NCI-H2029 treated with DMSO at 0.1 percent for 48 hours (cell line): ENCODE data around the gene CEACAM19.
"Not testable (repeated sequence)": the region's sequence is repeated elsewhere in the genome, so short reads cannot be mapped to it uniquely, and the experiment has no call there.

ENCODE experiments used
- DNase-seq: peaks from one replicate; lab custom pipeline; 2025; lab: John Stamatoyannopoulos, UW

Gene CEACAM19, protein sequence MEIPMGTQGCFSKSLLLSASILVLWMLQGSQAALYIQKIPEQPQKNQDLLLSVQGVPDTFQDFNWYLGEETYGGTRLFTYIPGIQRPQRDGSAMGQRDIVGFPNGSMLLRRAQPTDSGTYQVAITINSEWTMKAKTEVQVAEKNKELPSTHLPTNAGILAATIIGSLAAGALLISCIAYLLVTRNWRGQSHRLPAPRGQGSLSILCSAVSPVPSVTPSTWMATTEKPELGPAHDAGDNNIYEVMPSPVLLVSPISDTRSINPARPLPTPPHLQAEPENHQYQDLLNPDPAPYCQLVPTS

DNA sequence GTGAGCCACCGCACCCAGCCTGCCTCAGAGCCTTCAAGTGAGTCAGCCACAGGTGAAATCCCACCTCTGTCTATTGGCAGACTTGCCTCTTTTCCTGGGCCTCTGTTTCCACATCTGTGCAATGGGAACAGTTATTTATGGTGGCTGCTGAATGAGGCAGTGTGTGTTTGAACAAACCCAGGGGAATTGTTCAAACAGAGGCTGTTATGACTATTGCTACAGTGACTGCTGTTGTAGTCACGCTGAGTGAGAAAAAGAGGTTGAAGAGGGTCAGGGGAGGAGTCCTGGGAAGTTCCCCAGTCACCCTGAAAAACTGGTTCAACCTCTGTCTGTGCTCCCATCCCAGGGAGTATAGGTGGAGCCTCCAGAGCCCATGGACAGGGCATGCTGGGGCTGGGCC lies at the start of gene CEACAM19:
Gene CEACAM19 (plus strand): TSS at position 83 of the 400 bp plus-strand sequence. CDS start 450 bp downstream, outside the sequence.
- no peak for DNase-seq

DNA sequence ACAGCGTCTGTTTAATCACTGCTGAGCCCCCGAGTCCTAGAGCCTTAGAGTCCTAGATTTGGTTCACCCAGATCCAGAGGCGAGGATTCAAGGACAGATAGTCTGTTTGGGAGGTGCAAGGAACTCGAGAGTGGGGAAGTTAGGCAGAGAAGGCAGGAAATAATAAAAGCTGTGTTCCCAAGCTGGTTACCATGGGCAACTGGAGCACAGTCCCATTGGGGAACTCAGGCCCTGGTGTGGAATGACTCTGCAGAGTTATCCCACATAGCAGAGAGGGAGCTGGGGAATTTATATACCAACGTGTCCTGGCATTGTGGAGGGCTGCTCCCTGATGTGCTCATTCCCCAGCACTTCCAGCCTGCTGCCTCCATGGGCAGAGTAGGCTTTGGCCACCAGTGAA lies 48.2 kb upstream of the CEACAM19 start:
- no peak for DNase-seq

DNA sequence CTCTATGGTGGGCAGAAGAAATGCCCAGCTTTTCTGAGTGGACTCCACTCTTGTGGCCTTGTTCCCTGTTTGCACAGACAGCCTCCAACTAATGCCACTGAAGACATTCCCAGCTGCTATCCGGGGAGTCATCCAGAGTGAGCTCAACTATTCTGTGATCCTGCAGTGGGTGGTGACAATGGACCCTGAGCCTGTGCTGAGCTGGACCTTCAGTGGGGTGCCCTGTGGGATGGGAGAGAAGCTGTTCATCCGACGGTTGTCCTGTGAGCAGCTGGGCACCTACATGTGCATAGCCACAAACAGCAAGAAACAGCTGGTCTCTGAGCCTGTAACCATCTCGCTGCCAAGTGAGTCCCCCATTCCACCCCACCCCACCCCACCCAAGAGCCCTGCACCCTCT lies 47.7 kb upstream of the CEACAM19 start:
- no peak for DNase-seq

DNA sequence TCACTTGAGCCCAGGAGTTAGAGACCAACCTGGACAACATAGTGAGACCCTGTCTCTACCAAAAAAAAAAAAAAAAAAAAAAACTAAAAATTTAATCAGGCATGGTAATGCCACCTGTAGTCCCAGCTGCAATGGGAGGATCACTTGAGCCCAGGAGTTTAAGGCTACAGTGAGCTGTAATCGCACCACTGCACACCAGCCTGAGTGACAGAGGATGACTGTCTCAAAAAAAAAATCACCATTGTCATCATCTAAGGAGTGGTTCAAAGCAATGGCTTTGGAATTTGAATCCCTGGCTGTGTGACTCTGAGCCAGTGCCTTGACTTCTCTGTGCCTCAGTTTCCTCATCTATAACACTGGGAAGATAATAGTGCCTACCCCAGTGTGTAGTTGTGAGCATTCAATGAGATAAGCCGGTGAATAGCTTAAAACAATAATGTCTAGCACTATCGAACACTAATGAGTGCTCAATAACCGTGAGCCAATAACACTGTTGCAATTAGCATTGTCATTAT lies 46.4 kb upstream of the CEACAM19 start:
- no peak for DNase-seq

DNA sequence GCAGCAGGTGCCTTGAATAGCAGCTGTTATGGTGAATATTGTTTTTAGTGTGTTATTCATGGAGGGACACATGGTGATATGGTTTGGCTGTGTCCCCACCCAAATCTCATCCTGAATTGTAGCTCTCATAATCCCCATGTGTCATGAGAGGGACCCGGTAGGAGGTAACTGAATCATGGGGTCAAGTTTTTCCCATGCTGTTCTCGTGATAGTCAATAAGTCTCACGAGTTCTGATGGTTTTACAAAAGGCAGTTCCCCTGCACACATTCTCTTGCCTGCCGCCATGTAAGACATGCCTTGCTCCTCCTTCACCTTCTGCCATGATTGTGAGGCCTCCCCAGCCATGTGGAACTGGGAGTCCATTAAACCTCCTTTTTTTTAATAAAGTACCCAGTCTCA lies 45.6 kb upstream of the CEACAM19 start:
- not testable (repeated sequence) for DNase-seq

DNA sequence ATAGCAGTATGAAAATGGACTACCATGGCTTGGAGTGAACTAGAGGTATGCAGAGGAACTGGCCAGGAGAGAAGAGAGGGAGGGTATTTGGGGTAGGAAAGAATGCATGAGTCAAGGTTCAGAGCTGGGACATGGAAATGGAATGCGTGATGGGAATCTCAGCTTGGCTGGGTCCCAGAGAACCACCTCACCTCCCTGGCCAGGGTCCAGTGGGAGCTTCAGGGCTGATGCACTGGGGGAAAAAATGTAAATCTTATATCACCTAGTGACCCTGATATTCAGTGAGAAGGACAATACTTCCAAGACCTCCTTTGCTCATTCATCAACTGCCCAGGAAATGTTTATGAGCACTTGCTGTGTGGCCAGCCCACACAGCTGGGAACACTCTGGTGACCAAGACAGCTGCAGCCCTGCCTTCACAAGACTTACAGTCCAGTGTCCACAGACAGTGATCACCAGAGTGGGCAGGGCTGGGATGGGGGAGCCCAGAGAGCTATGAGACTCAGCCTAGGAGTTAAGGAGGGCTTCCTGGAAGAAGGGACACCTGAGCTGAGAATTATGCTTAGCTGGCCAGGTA lies 45.1 kb upstream of the CEACAM19 start:
- DNase-seq: no peak

DNA sequence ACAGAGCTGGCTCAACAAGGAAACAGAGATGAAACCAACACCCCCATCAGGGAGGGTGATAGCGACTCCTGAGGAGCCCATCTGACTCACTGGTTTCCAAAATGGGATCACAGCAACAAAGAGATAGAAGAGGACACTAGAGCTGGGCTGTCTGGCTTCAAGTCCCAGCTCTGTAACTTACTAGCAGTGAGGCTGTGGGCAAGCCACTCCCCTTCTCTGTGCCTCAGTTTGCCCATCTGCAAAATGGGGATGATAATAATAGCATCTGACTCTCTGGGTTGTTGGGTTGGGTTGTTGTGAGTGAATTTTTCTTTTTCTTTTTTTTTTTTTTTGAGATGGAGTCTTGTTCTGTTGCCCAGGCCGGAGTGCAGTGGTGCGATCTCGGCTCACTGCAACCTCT lies 43.7 kb upstream of the CEACAM19 start:
- no peak for DNase-seq

DNA sequence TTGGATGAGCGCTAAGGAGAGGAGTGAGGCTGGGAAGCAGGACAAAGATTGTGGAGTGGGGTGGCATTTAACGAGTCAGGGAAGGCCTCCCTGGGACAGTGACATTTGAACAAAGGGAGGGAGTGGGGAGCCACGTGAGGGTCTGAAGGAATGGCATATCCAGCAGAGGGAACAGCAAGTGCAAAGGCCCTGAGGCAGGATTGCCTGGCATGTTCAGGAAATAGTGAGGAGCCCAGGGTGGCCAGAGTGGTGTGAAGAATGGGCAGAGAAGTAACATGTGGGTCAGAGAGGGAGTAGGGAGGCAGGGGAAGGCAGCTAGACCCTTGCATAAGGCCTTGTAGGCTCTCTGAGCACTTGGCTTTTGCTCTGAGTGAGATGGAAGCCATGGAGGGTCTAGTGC lies 42.5 kb upstream of the CEACAM19 start:
- DNase-seq: no peak

DNA sequence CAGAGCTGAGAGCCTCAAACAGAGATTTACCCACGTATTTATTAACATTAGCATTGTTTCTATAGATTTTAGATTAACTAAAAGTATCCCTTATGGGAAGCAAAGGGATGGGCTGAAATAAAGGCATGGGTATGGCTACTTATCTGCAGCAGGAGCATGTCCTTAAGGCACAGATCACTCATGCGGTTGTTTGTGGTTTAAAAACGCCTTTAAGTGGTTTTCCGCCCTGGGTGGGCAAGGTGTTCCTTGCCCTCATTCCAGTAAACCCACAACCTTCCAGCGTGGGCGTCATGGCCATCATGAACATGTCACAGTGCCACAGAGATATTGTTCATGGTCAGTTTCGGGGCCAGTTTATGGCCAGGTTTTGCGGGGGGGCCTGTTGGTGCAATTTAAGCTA lies 39.7 kb upstream of the CEACAM19 start:
- DNase-seq: not testable (repeated sequence)

DNA sequence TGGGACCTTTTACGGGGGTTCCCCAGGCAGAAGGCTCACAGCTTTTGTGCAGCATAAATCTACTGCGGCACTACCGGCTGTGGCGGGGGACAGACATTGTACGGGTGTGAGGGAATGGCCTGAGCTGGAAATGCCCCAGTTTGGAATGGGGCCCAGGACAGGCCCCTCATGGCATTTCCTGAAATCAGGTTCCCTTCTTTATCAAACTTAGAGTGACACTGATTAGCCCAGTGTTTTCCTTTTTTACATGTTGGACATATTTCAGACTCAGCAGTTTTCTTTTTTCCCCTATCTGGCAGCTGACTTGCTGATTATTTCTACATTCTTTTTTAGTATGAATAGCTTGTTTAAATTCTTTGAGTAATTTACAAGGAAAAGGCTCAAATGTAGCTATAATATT lies 37.2 kb upstream of the CEACAM19 start:
- DNase-seq: not testable (repeated sequence)

DNA sequence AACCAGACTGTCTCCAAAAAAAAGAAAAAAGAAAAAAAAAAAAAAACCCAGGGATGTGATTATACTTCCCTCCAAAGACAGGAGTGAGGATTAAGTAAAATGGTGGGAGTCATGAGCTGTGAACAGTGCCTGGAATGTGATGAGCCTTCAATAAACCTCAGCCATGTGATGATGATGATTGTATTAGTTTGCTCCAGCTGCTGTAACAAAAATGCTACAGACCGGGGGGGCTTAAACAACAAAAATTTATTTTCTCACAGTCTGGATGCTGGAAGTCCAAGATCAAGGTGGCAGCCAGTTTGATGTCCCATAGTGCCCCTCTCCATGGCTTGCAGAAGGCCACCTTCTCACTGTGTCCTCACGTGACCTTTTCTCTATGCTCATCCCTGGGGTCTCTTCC lies 36.5 kb upstream of the CEACAM19 start:
- DNase-seq: no peak

DNA sequence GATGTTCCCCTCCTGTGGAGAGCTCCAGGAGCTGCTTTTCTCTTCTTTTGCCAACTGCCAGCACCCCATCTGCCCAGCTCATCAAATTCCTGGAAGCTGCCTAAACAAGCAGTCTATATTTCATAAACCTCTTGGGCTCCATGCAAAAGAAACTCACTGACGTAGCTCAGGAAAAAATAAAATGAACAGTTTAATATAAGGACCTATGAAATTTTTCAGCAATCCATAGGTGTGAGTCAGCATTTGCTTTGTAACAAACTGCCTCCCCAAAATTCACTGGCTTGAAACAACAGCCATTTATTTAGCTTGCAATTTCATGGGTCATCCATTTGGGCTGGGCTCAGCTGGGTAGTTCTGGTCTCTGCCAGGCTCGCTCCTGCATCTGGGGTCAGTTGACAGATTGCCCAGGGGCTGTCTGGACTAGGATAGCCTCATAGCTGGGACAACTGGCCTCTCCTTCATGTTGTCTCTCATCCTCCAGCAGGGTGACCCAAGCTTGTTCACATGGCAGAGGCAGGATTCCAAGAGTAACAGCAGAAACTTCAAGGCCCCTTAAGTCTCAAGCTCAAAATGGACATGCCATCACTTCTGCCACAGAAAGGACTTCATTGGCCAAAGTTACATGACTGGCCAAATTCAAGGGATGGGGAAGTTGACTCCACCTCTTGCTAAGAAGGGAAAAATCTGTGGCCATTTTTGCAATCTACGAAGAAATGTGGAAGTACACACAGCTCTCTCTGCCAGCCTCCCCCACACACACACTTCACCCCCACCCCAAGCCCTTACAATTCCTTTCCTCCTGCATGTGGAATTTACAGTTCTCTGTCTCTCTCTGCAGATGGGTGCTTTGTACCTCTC lies 35.5 kb upstream of the CEACAM19 start:
- no peak for DNase-seq

DNA sequence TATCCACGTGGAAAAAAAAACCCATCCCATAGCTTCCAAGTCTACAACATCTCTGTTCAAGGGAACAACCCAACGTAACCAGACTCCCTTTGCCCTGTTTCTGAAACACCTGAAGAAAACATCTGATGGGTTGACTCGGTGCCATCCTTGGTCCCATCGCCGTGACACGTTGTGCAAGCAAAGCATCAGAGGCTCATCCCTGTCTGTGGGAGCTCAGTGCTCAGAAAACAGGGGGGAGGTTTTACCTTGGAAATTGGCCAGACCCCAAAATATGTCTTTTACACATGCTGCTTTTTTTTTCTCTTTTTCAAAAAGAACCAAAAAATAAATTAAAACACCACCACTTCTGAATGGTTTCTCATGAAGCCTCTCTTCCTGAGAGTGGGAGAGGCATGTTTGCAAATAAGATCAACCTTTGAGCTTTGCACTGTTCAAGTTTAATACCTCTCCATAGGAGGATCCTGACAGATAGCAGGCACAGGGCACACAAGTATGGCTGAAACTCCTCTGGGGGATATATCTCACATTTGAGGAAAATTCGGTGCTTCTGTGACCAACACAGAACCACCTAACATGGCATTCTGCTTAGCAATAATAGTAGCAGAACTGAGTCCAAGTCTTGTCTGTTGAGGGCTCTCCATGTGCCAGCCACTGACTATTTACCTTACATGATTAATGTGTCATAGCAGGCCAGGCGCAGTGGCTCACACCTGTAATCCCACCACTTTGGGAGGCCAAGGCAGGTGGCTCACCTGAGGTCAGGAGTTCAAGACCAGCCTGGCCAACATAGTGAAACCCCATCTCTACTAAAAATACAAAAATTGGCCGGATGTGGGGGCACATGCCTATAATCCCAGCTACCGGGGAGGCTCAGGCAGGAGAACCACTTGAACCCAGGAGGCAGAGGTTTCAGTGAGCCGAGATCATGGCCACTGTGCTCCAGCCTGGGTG lies 34.6 kb upstream of the CEACAM19 start:
- DNase-seq: no peak

DNA sequence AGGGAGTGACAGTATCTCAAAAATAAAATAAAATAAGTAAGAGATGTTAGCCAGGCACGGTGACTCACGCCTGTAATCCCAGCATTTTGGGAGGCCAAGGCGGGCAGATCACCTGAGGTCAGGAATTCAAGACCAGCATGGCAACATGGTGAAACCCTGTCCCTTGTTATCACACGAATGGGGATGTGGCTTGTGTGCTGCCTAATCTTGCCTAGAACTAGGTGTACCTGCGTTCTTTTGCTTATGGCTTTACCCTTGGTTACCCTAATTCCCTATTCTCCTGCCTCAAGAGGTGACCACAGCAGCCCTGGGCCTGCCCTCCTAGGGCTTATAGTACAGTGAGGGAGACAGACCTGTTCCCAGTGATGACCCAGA lies 33.9 kb upstream of the CEACAM19 start:
- no peak for DNase-seq

DNA sequence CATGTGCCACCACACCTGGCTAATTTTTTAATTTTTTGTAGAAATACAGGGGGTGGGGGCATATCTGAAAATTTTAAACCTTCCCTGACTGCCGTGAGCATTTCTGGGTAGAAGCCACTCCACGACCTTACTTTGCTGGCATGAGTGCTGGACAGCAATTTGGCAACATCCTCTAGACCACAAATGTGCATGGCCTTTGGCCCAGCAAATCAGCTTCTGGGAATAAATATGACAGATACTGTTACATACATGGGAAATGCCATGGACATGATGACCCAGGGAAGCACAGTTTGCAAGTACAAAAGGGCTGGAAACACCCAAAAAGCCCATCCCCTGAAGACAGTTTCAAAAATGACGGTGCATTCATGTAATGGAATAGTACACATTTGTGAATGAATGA lies 30.8 kb upstream of the CEACAM19 start:
- DNase-seq: no peak

DNA sequence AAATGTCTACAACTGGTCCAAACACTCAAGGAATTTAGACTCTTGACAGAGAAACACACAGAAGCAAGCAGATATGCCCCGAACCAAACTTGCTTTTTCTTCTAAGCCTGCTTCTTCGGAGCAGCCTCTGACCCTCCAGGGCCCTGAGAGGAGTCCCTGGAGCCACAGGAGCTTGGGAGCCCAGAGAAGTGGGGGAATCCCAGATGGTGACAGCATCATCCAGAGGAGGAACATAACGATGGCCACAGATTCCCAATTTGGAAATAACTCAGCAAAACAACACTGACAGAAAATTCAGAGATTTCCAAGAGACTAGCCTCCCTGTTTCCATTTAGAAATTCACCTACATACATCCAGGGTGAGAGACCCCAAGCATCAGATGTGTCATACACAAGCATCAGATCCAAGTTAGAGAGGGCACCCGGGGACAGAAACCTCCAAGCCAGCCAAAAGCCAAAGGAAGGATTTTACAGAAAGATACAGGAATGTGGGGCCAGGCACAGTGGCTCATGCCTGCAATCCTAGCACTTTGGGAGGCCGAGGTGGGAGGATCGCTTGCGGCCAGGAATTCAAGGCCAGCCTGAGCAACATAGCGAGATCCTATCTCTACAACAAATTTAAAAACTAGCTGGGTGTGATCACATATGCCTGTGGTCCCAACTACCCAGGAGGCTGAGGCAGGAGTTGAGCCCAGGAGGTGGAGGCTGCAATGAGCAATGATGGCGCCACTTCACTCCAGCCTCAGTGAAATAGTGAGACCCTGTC lies 29.6 kb upstream of the CEACAM19 start:
- DNase-seq: no peak

DNA sequence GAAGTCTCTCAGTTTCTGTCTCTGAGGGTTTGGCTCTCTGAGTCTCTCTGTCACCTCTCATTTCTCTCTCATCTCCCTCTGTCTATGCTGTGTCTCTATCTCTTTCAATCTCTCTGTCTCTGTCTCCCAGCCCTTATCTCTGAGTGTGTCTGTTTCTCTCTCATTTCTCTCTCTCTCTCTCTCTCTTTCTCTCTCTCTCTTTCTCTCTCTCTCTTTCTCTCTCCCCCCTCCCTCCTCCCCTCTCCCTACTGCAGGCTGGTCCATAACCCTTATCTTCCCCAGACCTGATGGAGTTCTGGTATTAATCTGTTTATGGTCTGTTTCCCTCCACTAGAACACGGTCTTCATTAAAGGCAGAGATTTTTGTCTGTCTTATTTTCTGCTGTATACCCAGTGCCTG lies 28.9 kb upstream of the CEACAM19 start:
- DNase-seq: no peak

DNA sequence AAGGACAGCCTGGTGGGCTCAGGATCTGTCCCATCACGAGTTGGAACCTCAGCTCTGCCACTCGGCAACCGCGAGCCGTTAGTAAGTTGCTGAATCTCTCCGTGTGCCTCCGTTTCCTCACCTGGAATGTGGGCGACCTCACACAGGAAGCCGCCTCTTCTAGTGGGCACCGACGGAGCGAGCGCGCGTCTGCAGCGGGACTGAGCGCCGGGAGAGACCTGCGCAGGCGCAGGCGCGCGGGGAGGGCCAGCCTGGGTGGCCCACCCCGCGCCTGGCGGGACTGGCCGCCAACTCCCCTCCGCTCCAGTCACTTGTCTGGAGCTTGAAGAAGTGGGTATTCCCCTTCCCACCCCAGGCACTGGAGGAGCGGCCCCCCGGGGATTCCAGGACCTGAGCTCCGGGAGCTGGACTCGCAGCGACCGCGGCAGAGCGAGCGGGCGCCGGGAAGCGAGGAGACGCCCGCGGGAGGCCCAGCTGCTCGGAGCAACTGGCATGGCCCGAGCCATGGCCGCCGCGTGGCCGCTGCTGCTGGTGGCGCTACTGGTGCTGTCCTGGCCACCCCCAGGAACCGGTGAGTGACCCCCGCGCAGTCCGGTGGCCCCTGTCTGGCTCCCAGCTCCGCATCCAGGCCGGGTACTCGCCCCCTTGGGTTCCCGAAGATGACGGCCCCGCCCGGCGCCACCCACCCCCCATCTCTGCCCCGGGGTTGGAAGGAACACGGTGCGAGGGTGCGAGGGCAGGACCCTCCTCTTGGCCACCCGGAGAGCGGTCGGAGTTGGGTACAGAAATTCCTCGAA lies 27.5 kb upstream of the CEACAM19 start, which contains the start of gene PVR:
Gene PVR (plus strand): TSS at position 306 of the 797 bp plus-strand sequence. CDS start 187 bp downstream, at position 493.
- DNase-seq: peak; percentile 21

DNA sequence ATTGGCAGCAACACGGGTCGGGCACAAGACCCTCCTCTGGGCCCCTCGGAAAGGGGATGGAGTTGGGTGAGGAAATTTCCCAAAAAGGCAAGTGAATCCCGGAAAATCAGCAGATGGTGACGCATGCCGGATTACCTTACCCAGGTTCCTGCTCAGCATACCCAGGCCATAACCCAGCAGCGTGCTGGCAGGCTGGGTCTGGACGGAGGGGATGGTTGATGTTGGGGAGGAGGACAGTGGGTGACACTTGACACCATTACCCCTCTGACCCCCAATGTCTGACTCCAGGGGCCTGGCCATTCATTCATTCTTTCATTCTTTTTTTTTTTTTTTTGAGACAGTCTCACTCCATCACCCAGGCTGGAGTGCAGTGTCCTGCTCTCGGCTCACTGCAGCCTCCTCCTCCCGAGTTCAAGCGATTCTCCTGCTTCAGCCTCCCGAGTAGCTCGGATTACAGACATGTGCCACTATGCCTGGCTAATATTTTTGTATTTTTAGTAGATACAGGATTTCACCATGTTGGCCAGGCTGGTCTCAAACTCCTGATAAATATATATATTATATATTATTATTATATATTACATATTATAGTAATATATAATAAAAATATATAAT lies 26.8 kb upstream of the CEACAM19 start:
- no peak for DNase-seq
